GM21367 (cell line): ENCODE measurements around the gene NEUROD2.

ENCODE experiments used
- ATAC-seq: cut with Tn5 transposase; IDR thresholded peaks from one replicate; pipeline ENCODE4 v1.9.1; 2021; ENCODE audit not compliant: unreplicated experiment

Gene NEUROD2

GRCh38 chr17:39618956-39619785, 11.5 kb upstream of the NEUROD2 start:
- ATAC-seq, result no peak

- ATAC-seq, result no peak
These were observed 10.7 kb upstream of the NEUROD2 start for GRCh38 chr17:39618246-39618913.

- ATAC-seq, result no peak
These were observed 9.9 kb upstream of the NEUROD2 start for GRCh38 chr17:39617446-39618245.

- no peak for ATAC-seq
These were observed 9.4 kb upstream of the NEUROD2 start for GRCh38 chr17:39617100-39617445.

- no peak for ATAC-seq
These were observed 7.7 kb upstream of the NEUROD2 start for GRCh38 chr17:39615434-39615833.

- ATAC-seq, result no peak
These were observed 6.9 kb upstream of the NEUROD2 start for GRCh38 chr17:39614545-39615157.

GRCh38 chr17:39612935-39613464, 5.3 kb upstream of the NEUROD2 start:
- no peak for ATAC-seq

GRCh38 chr17:39612291-39612894, 4.7 kb upstream of the NEUROD2 start:
- no peak for ATAC-seq

- ATAC-seq, result no peak
These were observed 3.8 kb upstream of the NEUROD2 start for GRCh38 chr17:39611401-39612112.

GRCh38 chr17:39609416-39610025, 1.8 kb upstream of the NEUROD2 start:
- ATAC-seq, result no peak

- no peak for ATAC-seq
These were observed 642 bp upstream of the NEUROD2 start for GRCh38 chr17:39608142-39608981.

GRCh38 chr17:39607057-39607850, 466 bp downstream of the NEUROD2 start:
- ATAC-seq, result no peak

GRCh38 chr17:39606434-39607056, 1.2 kb downstream of the NEUROD2 start:
- ATAC-seq, result no peak

- ATAC-seq, result no peak
These were observed 2.0 kb downstream of the NEUROD2 start for GRCh38 chr17:39605492-39606433.

GRCh38 chr17:39604911-39605491, 2.7 kb downstream of the NEUROD2 start:
- ATAC-seq, result no peak
